GM21717 (cell line): Measurements from ENCODE around the gene NCEH1.
"Not testable (repeated sequence)": the region's sequence is repeated elsewhere in the genome, so short reads cannot be mapped to it uniquely, and the experiment has no call there.

Source experiments
- ATAC-seq: cut with Tn5 transposase; IDR thresholded peaks from one replicate; pipeline ENCODE4 v1.9.1; 2021; ENCODE audit warnings: mild to moderate bottlenecking, moderate library complexity; ENCODE audit not compliant: unreplicated experiment

NCEH1 gene

DNA sequence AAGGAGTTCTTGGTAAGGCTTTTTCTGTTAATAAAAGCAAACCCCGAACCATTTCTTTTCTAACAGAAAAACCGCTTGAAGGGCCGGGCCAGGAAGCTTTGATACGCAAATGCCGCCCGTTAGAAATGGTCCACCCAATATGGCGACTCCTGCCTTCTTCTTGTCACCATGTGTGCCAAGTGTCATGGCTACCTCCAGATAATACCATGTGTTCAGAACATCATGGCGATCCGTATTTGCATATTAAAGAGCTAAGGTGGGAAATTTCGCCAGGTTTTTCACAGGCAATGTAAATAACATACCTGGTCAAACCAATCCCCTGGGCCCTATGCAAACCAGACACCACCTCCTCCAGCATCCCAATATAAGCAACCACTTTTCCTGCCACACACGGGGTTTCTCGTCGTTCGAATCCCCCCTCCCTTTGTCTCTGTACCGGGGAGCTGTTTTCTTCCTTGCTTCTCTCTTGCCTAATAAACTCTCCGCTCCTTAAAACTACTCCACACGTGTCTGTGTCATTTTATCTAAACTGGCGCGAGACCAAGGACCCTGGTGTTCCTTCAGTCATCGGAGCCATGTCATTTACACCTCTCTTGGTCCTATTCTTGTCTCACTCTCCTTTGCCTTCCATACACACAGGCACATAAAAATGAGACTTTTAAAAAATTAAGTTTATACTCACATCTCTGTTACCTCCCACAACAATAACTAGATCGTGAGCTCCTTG lies 34.5 kb downstream of the NCEH1 start:
- no peak for ATAC-seq

DNA sequence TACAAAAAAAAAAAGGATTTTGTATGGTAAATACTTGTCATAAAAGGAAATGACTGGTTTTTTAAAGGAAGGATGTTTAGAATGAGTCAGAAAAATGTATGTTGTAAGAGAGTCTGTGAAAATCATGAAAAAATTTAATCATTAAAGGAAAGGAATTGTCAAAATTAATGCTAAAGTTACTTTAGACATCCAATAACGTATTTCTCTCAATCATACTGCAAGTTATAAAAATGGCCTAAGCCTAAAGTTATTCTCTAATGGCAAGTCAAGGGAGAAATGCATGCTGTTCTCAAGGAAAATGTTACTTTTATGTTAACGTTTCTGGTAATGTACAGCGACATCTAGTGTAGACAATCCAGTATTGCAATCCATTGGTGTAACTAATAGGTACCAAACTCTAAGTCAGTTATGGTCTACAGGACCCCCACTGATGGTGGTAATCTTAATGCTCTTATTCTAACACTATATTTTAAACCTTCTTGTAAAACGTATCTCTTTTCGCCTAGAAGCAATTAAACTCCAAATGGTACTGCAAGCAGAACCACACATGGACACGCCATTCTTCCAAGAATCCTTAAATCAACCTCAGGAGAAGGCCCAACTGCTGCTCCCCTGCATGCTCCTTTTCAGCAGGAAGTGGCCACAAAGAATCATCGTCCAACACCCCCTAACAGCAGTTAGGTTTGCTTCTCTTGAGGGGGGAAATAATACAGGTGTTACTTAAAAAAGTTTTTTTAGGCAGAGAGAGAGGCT lies 35.2 kb downstream of the NCEH1 start:
- no peak for ATAC-seq

DNA sequence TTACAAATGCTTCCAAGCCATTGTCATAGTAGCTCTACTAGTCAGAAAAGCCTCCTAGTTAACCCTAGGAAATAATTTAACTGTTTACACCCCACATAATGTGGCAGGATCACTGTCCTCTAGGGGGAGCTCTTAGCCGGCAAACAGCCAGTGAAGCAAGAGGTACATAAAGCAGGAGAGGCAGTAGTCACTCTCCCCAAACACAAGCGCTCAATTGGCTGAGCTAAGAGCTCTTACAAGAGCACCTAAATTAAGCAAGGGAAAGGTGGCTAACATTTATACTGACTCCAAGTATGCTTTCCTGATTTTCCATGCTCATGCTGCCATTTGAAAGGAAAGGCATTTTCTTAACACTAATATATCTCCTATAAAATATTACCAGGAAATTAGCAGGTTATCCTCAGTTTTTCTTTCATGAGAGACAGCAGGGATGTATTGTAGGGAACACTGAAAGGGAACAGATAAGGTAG lies 37.6 kb downstream of the NCEH1 start:
- no peak for ATAC-seq

GRCh38 chr3:172669021-172669420 lies 41.8 kb downstream of the NCEH1 start:
- no peak for ATAC-seq

DNA sequence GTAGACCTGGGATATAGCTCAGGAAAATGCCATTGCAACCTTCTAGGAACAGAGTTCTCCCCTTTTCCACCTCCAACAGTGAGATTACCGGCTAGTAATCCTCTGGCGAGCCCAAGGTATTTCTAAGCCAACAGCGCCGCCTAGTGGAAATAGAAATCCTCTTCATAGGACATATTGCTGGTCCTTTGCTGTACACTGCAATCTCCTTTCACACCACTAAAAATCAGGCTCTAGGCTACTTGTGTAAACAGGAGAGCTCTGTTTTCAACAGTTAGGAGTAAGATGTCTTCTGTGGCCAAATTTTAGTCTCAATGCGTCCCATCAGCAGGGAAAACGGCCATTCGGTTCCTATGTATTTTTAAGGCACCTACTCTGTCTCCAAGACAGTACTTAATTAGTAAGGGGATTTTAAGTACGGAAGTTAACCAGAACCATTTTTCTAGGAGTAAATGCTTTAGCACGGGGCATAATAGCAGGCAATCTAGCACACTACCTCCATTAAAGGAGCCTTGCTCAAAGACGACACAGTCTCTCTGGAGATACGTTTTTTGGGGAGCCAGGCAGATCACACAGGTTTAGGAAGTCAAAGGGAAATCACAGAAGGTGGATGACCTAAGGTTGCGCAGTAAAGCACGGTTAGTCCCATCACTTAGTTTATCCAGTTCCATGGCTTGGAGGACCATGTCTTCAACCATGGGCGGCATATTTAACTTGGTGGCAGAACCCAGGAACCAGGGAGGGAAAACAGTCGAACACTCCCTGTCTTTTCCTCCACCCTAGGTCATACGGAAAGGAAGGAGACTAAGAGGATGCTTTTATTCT lies 43.8 kb downstream of the NCEH1 start:
- peak; percentile 95 for ATAC-seq

DNA sequence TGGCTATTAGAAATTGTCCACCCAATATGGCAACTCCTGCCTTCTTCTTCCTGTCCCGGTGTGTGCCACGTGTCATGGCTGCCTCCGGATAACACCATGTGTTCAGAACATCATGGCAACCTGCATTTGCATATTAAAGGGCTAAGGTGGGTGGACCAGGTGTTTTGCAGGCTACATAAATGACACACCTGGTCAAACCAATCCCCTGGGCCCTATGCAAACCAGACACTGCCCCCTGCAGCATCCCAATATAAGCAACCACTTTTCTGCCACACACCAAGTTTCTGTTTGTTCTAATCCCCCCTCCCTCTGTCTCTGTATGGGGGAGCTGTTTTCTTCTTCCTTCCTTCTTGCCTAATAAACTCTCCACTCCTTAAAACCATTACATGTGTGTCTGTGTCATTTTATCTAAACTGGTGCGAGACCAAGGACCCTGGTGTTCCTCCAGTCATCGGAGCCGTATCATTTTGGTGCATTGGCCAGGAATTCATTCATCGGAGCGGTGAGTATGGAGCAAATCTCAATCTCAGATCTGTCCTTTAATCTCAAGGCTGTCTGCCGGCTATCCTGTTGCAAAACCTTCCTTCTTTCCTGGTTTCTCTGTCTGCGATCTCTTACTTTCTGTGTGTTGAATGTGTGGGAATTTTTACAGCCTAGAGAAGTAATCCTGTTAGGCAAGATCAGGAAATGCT lies 44.5 kb downstream of the NCEH1 start:
- no peak for ATAC-seq

DNA sequence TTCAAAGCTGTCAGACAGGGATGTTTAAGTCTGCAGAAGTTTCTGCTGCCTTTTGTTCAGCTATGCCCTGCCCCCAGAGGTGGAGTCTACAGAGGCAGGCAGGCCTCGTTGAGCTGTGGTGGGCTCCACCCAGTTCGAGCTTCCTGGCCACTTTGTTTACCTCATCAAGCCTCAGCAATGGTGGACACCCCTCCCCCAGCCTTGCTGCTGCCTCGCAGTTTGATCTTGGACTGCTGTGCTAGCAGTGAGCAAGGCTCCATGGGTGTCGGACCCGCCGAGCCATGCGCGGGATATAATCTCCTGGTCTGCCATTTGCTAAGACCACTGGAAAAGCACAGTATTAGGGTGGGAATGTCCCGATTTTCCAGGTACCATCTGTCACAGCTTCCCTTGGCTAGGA lies 45.4 kb downstream of the NCEH1 start:
- ATAC-seq, result not testable (repeated sequence)

- ATAC-seq, result not testable (repeated sequence)
Observed at GRCh38 chr3:172660421-172660820, 50.4 kb downstream of the NCEH1 start.

DNA sequence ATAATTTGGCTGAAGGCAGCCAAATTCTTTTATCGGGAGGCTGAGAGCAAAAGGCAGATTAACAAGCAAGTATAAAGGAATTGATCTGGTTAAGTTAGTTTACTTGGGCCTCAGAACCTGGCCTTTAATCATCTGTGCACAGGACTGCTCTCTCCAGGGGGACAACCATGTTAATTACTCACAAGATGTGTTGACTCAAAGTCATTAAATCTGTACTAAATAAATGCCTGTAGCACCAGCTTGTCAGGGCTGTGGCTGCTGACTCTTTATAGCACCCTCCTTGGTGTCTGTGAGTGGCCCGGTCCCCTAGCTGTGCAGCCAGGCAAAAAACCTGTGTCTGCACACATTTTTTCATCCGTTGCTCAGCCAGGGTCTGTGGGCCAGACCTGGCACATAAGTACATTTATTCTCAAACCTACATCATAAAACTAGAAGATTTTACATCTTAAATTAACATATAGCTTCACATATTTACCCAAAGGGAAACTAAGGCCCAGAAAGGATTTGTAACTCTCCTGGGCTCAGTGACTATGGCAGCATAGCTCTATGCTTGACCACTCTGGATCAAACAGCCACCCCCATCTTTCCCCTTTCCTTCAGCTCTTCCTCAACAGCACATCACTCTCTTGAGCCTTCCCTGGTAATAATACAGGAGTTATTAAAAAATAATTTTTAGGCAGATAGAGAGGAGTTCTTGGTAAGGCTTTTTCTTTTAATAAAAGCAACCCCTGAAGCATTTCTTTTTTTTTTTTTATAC lies 51.4 kb downstream of the NCEH1 start:
- ATAC-seq, result no peak

- no peak for ATAC-seq
Observed at GRCh38 chr3:172658344-172659245, 52.3 kb downstream of the NCEH1 start.

DNA sequence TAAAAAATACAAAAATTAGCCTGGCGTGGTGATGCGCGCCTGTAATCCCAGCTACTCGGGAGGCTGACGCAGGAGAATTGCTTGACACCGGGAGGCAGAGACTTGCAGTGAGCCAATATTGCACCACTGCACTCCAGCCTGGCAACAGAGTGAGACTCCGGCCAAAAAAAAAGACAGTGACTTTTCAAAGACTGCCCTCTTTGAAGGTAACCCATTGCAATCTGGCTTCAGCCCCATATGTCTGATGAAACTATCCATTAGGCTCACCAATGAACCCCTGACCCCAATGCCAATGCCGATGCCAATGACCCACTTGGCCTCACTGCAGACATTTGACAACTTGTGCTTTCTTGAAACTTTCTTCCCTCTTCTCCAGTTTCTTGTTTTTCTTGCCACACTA lies 54.3 kb downstream of the NCEH1 start:
- ATAC-seq, result no peak

DNA sequence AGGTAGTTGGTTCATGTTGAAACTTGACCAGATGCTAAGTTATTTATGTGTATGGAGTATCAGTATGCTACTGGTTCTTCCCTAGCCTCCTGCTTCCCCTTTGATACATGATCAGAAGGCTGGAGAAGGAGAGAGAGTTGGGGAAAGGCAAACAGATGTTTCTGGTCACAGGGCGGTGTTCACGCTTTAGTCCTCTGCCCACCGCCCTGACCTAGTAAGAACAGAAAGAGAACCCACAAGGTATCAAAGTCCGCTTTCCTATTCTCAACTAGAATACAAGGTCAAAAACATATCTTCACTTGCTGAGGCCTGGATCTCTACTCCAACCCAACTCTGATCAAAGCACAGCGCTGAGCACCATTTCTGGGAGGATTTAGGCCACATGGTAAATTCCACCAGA lies 55.5 kb downstream of the NCEH1 start:
- ATAC-seq, result no peak

- no peak for ATAC-seq
Observed at GRCh38 chr3:172654470-172654869, 56.4 kb downstream of the NCEH1 start.

DNA sequence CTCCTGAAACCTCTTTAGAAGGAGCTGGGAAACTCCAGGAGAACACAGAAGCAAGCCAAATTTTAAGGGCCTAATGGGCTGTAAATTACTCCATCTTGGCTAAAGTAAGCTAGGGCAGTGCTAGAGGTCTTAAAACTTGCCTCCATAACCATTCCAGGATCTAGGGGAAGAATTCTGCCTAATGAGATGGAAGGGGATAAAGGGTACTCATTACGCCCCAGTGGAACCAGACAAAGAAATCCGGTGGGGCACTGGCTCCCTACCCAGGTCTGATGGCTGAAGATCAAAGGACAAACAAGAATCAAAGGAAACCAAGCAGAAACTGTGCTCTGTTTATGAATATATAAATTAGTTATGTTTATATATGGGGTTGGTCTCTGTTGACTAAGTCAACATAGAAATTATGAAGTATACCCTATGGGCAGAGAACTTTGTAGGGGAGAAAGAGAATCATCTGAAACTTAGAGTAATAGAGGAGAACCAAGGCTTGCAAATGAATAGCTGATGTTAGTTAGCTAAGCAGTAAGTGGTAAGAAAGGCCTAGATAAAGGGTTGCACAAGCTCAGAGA lies 57.8 kb downstream of the NCEH1 start:
- no peak for ATAC-seq

- no peak for ATAC-seq
Observed at GRCh38 chr3:172651936-172652625, 58.8 kb downstream of the NCEH1 start.

DNA sequence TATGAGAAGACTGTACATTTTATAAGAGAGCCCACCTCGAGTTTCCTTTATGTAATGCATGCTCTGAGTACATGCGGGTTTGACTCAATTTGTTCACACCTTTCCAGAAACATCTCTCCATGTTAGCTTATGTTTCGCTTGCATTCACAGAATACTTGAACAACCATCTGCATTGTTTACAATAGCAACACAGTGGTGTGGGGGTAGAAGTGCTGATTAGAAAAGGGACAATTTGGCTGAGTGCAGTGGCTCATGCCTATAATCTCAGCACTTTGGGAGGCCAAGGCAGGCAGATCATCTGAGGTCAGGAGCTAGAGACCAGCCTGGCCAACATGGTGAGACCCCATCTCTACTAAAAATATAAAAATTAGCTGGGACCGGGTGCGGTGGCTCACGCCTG lies 60.9 kb downstream of the NCEH1 start:
- ATAC-seq, result no peak

DNA sequence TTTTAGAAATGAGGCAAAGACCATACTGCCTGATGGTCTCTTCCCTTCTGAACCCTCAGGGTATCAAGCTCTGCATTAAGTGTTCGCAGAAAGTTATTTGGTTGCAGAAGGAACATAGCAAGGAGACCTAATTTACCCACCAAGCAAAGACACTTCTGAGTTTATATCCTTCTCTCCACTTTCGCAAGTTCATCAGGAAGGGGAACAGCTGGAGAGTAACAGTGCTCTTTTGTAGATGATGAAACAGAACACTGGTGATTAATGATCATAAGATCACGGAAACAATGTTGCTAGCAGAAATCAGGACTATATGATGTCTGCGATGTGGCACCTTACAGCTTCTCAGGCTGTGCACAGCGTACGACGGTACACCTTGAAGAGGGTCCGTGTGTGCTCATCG lies 62.1 kb downstream of the NCEH1 start:
- no peak for ATAC-seq

DNA sequence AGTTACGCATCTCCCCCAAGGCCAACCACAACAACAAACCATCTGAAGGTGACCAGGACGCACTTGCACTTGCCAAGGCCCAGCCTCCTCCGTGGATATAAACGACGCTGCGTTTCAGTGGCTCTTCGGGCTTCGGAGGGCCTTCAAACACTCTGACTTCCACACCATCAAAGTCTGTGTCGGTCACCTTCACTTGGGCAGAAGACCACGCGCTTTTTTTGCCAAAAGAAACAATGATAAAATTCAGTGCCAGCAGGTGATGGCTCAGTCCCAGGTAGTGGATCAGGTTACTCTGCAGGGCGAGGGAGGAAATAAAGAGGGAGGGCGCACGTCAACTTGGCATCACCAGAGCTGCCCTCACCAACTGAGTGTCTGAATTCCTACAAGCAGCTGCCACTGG lies 63.0 kb downstream of the NCEH1 start:
- no peak for ATAC-seq
